Fibroblast of the aortic adventitia (primary cell): ENCODE data around the gene CPZ. TPM values are rescaled to one million over a fixed set of nuclear protein-coding genes. Genes with fewer than 3 reads are reported as not detected.

Experiments
- DNase-seq: peaks from one replicate; pipeline ENCODE4 v3.0.0-alpha.2; 2010; ENCODE audit warnings: low read depth
- H3K4me3 ChIP-seq: 2 replicates; pipeline ENCODE4 v1.5.1; 2011; ENCODE audit warnings: low read depth, mild to moderate bottlenecking, control low read depth, low read length, moderate library complexity
- CTCF ChIP-seq: IDR thresholded peaks from 2 replicates; pipeline ENCODE4 v1.5.1; 2011; ENCODE audit warnings: mild to moderate bottlenecking, low read length, control low read depth, inconsistent platforms; ENCODE audit not compliant: insufficient read depth
- total RNA-seq: library from RNA; depleted of rRNA; stranded (reverse); fragments of >200 nt; gene quantifications from 2 replicates; pipeline ENCODE4 v1.2.3, GENCODE V29; 2012; ENCODE audit warnings: low replicate concordance

CPZ gene
- total RNA-seq, 1 donor = 7.0 TPM

GRCh38 chr4:8546766-8547107 lies 45.8 kb upstream of the CPZ start:
- no peak for DNase-seq
- no peak overlapping the region for H3K4me3 ChIP-seq

DNA sequence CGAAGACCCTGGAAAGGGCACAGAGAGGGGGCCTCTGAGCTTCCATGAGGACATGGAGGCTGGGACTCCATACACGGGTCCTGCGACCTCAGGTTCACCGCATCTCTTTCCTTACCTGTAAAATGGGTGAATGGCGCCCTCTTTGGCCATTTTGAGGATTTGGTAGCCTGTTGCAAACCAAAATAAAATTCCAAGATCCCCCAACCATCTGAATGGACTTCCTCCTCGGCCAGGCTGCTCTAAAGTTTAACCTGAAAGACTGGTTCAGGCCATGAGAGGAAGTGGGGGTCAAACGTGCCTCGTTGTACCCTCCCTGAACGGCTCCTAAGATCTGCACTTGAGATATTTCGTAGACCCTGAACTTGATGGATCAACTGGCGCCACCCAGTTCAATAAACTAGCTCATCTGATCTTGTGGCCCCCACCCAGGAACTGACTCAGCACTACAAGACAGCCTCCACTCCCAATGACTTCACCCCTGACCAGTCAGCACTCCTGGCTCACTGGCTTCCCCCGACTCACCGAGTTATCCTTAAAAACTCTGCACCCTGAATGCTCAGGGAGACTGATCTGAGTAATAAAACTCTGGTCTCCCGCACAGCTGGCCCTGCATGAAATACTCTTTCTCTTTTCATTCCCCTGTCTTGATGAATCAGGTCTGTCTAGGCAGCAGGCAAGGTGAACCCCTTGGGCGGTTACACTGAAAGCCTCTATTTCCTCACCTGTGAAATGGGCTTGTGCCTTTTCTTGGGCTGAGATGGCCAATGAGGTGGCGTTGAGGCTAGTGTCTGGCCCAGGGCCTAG lies 45.3 kb upstream of the CPZ start:
- no peak overlapping the region for H3K4me3 ChIP-seq

More at GRCh38 chr4:8546766-8547107, 45.8 kb upstream of the CPZ start:
- TF ChIP-seq CTCF = no peak

GRCh38 chr4:8547912-8548730 lies 44.4 kb upstream of the CPZ start:
- no peak for TF ChIP-seq CTCF
- no peak for DNase-seq
- no peak overlapping the region for H3K4me3 ChIP-seq

More for the DNA sequence above, 45.3 kb upstream of the CPZ start:
- peak; percentile 58 for DNase-seq
- peak; percentile 28 for TF ChIP-seq CTCF

DNA sequence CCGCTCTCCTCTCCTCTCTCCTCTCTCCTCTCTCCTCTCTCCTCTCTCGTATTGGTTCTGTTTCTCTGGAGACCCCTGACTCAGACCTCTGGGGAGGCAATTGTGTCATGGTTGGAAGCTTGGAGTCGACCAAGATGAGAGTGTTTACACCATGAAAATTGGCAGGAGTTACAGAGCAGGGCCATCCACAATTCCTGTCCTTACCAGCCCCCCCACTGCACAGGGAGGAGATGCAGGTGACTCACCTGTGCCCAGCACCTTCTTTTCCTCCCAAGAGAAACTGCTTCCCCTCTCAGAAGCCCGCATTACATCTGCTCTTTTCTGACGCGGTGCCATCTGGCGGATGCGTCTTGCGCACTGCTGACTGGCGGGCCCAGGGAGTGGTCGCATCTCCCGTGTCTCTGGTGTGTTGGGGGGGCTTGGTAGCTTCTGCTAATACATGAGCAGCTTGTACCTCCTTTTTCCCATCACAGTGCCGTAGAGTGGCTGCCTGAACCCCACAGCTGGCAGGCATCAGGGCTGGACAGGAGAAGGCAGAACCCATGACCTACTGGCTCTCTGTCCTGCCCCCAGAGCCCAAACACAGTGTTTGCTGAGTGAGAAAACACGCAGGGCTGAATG lies 43.7 kb upstream of the CPZ start:
- DNase-seq = no peak
- no peak overlapping the region for H3K4me3 ChIP-seq
- no peak for TF ChIP-seq CTCF

DNA sequence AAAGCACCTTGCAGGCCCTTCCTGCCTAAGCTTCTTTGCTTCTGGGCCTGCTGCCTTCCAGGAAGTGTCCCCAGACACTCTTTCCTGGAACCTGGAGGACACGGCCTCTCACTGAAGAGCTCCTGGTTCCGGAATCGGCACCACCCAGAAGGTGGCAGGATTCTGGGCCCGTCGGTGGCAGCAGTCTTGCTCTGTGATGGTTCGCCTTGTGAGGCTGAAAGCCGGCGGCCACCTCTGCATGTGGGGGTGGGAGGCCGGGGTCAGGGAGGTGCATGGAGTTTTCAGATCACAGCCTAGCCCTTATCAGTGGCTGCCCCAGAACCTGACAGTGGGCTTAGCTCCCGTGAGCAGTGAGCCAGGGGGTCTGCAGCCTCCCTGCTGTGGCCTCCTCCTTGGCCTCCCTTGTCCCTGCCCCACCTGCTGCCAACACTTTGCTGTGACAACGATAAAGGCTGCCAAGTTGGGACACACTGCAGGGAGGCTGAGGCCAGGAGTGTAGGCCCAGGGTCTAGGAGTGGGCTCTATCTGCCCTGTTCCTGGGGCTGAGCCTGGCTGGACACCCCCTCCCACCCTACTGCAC lies 43.1 kb upstream of the CPZ start:
- no peak for DNase-seq
- no peak for TF ChIP-seq CTCF
- H3K4me3 ChIP-seq = no peak overlapping the region

DNA sequence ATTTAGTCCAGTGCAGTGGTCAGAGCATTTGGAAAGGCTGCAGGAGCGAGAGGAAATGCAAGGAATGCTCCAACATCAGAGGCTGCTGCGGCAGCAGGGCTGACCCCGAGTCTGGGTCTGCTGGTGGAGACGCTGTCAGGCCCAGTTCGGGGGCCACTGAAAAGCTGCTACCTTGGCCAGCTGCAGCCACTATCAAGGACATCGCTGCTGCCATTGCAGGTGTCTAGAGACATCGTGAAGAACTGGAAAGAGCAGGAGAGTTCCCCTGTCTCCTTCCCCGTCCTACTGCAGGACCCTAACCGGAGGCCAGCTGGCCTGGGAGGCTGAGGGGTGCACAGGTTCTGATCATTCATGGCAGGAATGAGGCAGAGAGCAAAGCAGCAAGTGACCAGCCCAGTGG lies 41.9 kb upstream of the CPZ start:
- DNase-seq = no peak
- H3K4me3 ChIP-seq = no peak overlapping the region

More for the DNA sequence above, 41.9 kb upstream of the CPZ start:
- TF ChIP-seq CTCF = no peak
